ENCODE data around the gene TBC1D1.

TBC1D1 gene

DNA sequence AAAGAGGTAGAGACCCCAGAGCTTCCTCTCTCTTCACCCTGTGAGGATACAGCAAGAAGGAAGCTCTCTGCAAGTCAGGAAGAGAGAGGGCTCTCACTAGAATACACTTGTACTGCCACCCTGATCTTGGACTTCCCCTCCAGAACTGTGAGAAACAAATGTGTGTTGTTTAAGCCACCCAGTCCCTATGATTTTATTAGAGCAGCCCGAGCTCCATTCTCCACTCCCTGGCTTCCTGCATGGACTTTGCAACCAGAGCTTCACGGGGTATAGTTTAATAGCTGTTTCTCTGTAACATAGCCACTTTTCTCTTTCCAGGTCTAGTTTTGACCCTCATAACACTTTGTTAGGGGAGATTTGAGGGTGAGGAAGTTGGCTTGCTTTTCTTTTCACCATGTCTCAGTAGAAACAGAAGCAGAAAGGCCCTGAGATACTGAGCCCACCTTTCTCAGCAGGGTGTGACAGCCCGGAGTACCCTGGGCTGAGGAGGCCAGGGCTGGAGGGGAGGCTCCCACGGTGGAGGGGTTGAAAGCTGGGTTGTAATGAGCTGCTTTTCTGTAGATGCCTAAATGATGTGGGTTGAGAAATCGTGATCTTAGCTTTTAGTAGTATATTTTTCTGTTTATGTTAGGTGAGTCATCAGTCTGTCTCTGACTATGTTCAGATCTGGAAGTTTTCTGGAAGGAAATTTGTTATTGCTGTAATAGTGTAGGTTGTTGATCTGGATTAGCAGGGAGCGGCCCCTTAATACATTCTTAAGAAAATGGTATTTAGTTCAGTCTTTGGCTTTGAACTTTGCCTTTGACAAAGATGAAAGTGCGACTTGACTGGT, 187.9 kb downstream of the TBC1D1 start:
- H3K4me3 ChIP-seq (ENCODE audit: extremely low read depth, insufficient read depth, low read length, poor library complexity, severe bottlenecking) = no peak overlapping the region
- H3K9me3 ChIP-seq (ENCODE audit: control insufficient read depth, low read length) = no peaks in the 10 kb centered on the region
- peak overlapping the region; percentile 29 for H3K27ac ChIP-seq (ENCODE audit: low read depth, low read length, severe bottlenecking)
- WGBS, 2 experiments (ENCODE audit: insufficient coverage in 2 of 2) = 56 to 89% methylated on average over 3 to 4 of the region's 7 CpGs
- H3K4me1 ChIP-seq (ENCODE audit: control insufficient read depth, insufficient read depth, low read length, poor library complexity, severe bottlenecking) = peaks cover 25% of the 10 kb centered on the region
- peaks cover 27% of the 10 kb centered on the region for H3K36me3 ChIP-seq (ENCODE audit: control insufficient read depth, insufficient read depth, low read length)

GRCh38 chr4:38080061-38080974, 189.4 kb downstream of the TBC1D1 start:
- Histone ChIP-seq H3K36me3 (ENCODE audit: control insufficient read depth, insufficient read depth, low read length) (peaks cover 29% of the 10 kb centered on the region), H3K9me3 (ENCODE audit: control insufficient read depth, low read length) (no peaks in the 10 kb centered on the region), H3K4me1 (ENCODE audit: control insufficient read depth, insufficient read depth, low read length, poor library complexity, severe bottlenecking) (peaks cover 25% of the 10 kb centered on the region), H3K4me3 (ENCODE audit: extremely low read depth, insufficient read depth, low read length, poor library complexity, severe bottlenecking) (no peak overlapping the region), H3K27ac (ENCODE audit: low read depth, low read length, severe bottlenecking) (no peak overlapping the region)
- WGBS, 2 experiments (ENCODE audit: insufficient coverage in 2 of 2) = 90 to 92% methylated on average over 7 to 13 of the region's 14 CpGs

DNA sequence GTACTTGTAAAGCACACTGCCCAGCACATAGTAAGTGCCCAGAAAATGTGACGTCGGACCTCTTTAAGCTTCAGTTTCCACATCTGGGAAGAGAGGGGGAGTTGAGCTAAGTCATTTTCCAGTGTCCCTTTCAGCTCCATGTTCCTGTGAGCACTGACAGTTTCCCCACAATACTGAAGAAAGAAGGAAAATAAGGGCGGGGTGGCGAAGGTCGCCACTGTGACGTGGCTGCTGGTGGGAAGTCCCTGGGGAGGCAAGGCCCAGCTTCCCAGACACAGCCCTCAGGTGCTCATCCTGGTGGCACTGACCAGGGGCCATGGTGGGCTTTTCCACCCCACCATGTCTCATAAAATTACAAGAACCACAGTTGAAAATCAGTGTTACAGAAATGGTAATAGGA, 191.1 kb downstream of the TBC1D1 start:
- WGBS, 2 experiments (ENCODE audit: insufficient coverage in 2 of 2) = 92 to 94% methylated on average over 2 to 5 of the region's 6 CpGs
- Histone ChIP-seq H3K36me3 (ENCODE audit: control insufficient read depth, insufficient read depth, low read length) (peaks cover 32% of the 10 kb centered on the region), H3K4me1 (ENCODE audit: control insufficient read depth, insufficient read depth, low read length, poor library complexity, severe bottlenecking) (peaks cover 36% of the 10 kb centered on the region), H3K27ac (ENCODE audit: low read depth, low read length, severe bottlenecking) (peak overlapping the region; percentile 62), H3K9me3 (ENCODE audit: control insufficient read depth, low read length) (no peaks in the 10 kb centered on the region), H3K4me3 (ENCODE audit: extremely low read depth, insufficient read depth, low read length, poor library complexity, severe bottlenecking) (no peak overlapping the region)

DNA sequence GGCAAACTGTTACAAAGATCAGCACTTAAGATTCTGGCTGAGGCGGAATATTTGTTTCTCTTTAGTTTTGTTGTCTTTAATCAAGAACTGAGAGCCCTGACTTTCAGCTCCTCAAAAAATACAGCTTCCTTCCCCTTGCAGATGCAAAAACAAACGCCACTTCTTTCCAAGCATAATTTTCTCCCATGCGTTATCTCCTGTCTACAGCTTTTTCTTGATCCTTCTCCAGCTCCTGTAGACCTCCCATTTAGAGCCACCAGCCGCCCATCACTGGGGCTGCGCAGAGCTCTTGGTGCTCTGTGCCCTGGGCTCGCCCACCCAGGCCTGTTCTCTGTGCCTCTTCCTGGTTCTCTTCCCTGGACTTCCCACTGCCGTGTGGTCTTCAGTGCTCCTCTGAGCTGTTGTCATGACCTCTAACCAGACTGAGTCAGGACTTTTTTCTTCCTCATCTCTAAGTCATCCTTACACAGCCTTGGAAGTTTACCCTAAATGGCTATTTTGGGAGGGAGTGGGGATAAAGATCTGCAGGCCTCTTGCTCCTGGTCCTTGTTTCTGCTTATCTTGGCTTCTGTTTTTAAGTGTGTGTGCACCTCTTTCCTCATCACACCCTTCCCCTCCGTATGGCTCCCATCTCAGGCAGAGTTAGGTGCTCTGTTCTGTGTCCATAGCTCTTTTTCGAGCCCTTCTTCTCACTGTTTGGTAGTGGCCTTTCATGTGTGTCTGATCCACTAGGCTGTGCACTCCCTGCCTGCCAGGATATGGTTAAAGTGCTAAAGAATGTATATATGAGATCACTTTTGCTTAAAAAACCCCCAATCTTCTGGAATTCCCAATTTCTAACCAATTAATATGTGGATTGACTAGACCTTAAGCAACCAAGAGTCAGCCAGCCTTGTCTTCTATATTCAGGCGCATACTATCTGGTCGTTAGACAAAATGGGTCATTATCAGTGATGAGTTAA, 191.8 kb downstream of the TBC1D1 start:
- H3K36me3 ChIP-seq (ENCODE audit: control insufficient read depth, insufficient read depth, low read length) = peaks cover 31% of the 10 kb centered on the region
- 90 to 94% methylated on average over 6 to 7 of the region's 11 CpGs for WGBS, 2 experiments (ENCODE audit: insufficient coverage in 2 of 2)
- H3K4me3 ChIP-seq (ENCODE audit: extremely low read depth, insufficient read depth, low read length, poor library complexity, severe bottlenecking) = no peak overlapping the region
- no peaks in the 10 kb centered on the region for H3K9me3 ChIP-seq (ENCODE audit: control insufficient read depth, low read length)
- H3K4me1 ChIP-seq (ENCODE audit: control insufficient read depth, insufficient read depth, low read length, poor library complexity, severe bottlenecking) = peaks cover 37% of the 10 kb centered on the region
- H3K27ac ChIP-seq (ENCODE audit: low read depth, low read length, severe bottlenecking) = peak overlapping the region; percentile 62

DNA sequence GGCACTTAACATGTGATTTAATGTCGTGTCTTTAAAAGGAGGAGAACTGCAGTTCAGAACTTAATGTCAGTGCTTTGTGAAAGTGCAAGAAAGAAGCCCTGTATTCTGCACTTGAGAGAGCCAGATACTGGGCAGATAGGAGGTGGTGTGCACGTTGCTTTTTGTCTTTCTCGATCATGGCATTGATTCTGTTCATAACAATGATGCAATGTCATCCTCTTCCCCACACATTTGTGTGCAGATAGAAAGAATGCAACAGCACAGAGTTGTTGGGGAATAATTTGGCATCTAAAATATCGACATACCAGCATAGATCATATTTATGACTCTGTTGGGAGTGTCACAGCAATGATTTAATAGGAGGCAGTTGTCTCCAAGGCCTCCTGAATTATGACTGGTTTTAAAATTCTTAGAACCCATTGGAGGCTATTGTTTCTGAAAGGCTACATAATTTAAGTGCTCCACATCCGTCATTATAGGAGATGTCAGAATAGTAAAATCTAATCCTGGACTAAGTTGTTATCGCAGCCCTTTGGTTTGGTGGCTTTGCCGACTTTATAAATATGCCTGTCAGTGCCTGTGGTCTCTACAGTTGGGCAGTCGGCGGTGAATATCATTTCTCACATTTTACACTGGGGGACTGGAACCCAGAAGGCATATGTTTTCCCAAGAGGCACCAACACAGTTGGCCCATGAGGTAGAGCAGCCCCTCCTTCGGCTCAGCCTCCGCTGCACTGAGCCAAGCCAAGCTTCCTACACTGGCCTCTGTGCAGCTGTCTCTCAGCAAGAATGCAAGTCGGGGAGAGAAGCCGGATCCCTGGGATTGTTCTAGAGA, 194.2 kb downstream of the TBC1D1 start:
- peaks cover 36% of the 10 kb centered on the region for H3K4me1 ChIP-seq (ENCODE audit: control insufficient read depth, insufficient read depth, low read length, poor library complexity, severe bottlenecking)
- peaks cover 23% of the 10 kb centered on the region for H3K36me3 ChIP-seq (ENCODE audit: control insufficient read depth, insufficient read depth, low read length)
- peak overlapping the region; percentile 41 for H3K27ac ChIP-seq (ENCODE audit: low read depth, low read length, severe bottlenecking)
- 90 to 91% methylated on average over 5 to 10 of the region's 13 CpGs for WGBS, 2 experiments (ENCODE audit: insufficient coverage in 2 of 2)
- no peaks in the 10 kb centered on the region for H3K9me3 ChIP-seq (ENCODE audit: control insufficient read depth, low read length)
- no peak overlapping the region for H3K4me3 ChIP-seq (ENCODE audit: extremely low read depth, insufficient read depth, low read length, poor library complexity, severe bottlenecking)

- 80 to 93% methylated on average over 3 to 4 of the region's 4 CpGs for WGBS, 2 experiments (ENCODE audit: insufficient coverage in 2 of 2)
- H3K9me3 ChIP-seq (ENCODE audit: control insufficient read depth, low read length) = no peaks in the 10 kb centered on the region
- H3K4me1 ChIP-seq (ENCODE audit: control insufficient read depth, insufficient read depth, low read length, poor library complexity, severe bottlenecking) = peaks cover 37% of the 10 kb centered on the region
- no peak overlapping the region for H3K27ac ChIP-seq (ENCODE audit: low read depth, low read length, severe bottlenecking)
- H3K4me3 ChIP-seq (ENCODE audit: extremely low read depth, insufficient read depth, low read length, poor library complexity, severe bottlenecking) = no peak overlapping the region
- peaks cover 23% of the 10 kb centered on the region for H3K36me3 ChIP-seq (ENCODE audit: control insufficient read depth, insufficient read depth, low read length)
These were observed 194.9 kb downstream of the TBC1D1 start for GRCh38 chr4:38085751-38086150.

DNA sequence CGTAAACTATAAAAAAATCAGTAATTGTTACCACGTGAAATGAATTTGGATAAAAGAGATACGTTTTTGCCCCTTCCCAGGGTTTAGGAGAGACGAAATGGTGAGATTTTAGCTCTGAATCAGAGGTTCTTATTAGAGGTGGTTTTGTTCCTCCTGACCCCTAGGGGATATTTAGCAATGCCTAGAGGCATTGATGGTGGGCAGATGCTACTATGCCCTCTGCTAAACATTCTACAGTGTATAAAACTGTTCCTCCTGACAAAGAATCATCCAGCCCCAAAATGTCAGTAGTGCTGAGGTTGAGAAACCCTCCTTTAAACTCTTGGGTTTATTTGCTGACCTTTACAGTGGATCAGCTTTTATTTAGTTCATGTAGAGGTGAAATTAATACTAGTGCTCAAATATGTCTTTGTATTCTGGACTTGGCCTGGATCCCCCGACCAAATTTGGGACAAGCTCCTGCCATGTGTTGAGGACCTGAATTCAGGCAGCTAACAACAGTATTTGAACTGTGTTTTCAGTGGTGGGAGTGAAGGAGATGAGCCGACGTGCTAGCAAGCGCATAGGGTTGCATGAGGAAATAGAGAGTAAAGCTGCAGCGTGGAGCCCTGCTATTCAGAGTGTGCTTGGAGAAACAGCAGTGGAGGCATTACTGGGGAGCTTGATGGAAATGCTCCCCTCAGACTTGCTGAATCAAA, 195.4 kb downstream of the TBC1D1 start:
- Histone ChIP-seq H3K9me3 (ENCODE audit: control insufficient read depth, low read length) (no peaks in the 10 kb centered on the region), H3K4me3 (ENCODE audit: extremely low read depth, insufficient read depth, low read length, poor library complexity, severe bottlenecking) (no peak overlapping the region), H3K36me3 (ENCODE audit: control insufficient read depth, insufficient read depth, low read length) (peaks cover 25% of the 10 kb centered on the region), H3K27ac (ENCODE audit: low read depth, low read length, severe bottlenecking) (no peak overlapping the region), H3K4me1 (ENCODE audit: control insufficient read depth, insufficient read depth, low read length, poor library complexity, severe bottlenecking) (peaks cover 37% of the 10 kb centered on the region)
- WGBS, 2 experiments (ENCODE audit: insufficient coverage in 2 of 2) = 71 to 75% methylated on average over 6 to 8 of the region's 9 CpGs

GRCh38 chr4:38086849-38087226, 196.0 kb downstream of the TBC1D1 start:
- H3K4me1 ChIP-seq (ENCODE audit: control insufficient read depth, insufficient read depth, low read length, poor library complexity, severe bottlenecking) = peaks cover 34% of the 10 kb centered on the region
- 71 to 86% methylated on average over 1 of the region's 2 CpGs for WGBS, 2 experiments (ENCODE audit: insufficient coverage in 2 of 2)
- no peaks in the 10 kb centered on the region for H3K9me3 ChIP-seq (ENCODE audit: control insufficient read depth, low read length)
- peaks cover 29% of the 10 kb centered on the region for H3K36me3 ChIP-seq (ENCODE audit: control insufficient read depth, insufficient read depth, low read length)
- H3K27ac ChIP-seq (ENCODE audit: low read depth, low read length, severe bottlenecking) = no peak overlapping the region
- no peak overlapping the region for H3K4me3 ChIP-seq (ENCODE audit: extremely low read depth, insufficient read depth, low read length, poor library complexity, severe bottlenecking)

GRCh38 chr4:38088321-38088720, 197.4 kb downstream of the TBC1D1 start:
- no peak overlapping the region for H3K27ac ChIP-seq (ENCODE audit: low read depth, low read length, severe bottlenecking)
- H3K9me3 ChIP-seq (ENCODE audit: control insufficient read depth, low read length) = no peaks in the 10 kb centered on the region
- H3K4me3 ChIP-seq (ENCODE audit: extremely low read depth, insufficient read depth, low read length, poor library complexity, severe bottlenecking) = no peak overlapping the region
- peaks cover 20% of the 10 kb centered on the region for H3K4me1 ChIP-seq (ENCODE audit: control insufficient read depth, insufficient read depth, low read length, poor library complexity, severe bottlenecking)
- peaks cover 31% of the 10 kb centered on the region for H3K36me3 ChIP-seq (ENCODE audit: control insufficient read depth, insufficient read depth, low read length)
